GM11168 (cell line): Measurements from ENCODE around the gene SPOCK1.

ENCODE experiments used
- in situ Hi-C: fragments of 300-500 bp; cut with MboI; formaldehyde crosslinking; loops from one replicate; pipeline ENCODE4 v1.12.0; 2022; ENCODE audit warnings: low sequenced_read_pairs; ENCODE audit not compliant: unreplicated experiment

Gene SPOCK1

GRCh38 chr5:136927571-136927970 is 571.6 kb downstream of the SPOCK1 start:
- in situ Hi-C loops: no loop called here

DNA sequence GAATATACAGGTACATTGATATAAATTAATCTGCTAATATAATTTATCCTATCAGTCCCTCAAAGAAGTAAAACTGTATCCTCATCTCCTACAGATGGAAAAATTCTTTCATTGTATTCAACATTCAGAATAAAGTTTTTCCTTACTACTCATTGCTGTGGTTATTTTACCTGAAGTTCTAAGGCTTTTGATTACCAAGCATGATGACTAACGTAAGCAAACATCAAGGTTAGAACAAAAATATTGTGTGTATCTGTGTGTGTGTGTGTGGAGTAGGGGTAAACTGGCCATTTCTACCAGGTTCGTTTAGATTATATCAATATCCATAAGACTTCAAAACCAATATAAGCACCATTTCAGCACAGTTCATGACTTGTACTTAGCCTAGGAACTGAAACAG is 573.1 kb downstream of the SPOCK1 start:
- in situ Hi-C loops: no loop called here
